NCI-H226 (cell line): ENCODE data around the gene PTPRG.
A peak's percentile ranks its signal among the peaks of the same experiment; 100 is the strongest.

Experiments used
- DNase-seq: peaks from one replicate; pipeline ENCODE4 v3.0.0-alpha.2; 2015

The PTPRG gene

GRCh38 chr3:61563313-61564271 lies 2.2 kb downstream of the PTPRG start:
- DNase-seq: no peak

- no peak for DNase-seq
Measured at GRCh38 chr3:61564395-61565059, 3.2 kb downstream of the PTPRG start.

- peak; percentile 26 for DNase-seq
Measured at GRCh38 chr3:61565569-61565968, 4.2 kb downstream of the PTPRG start.

- DNase-seq: no peak
Measured at GRCh38 chr3:61568127-61568526, 6.8 kb downstream of the PTPRG start.

GRCh38 chr3:61569856-61570580 lies 8.6 kb downstream of the PTPRG start:
- DNase-seq: no peak

GRCh38 chr3:61570813-61571212 lies 9.4 kb downstream of the PTPRG start:
- peak; percentile 66 for DNase-seq

- DNase-seq: peak; percentile 61
Measured at GRCh38 chr3:61571516-61572336, 10.4 kb downstream of the PTPRG start.

- DNase-seq: no peak
Measured at GRCh38 chr3:61572879-61573278, 11.5 kb downstream of the PTPRG start.

GRCh38 chr3:61573441-61573840 lies 12.1 kb downstream of the PTPRG start:
- DNase-seq: no peak

- peak; percentile 34 for DNase-seq
Measured at GRCh38 chr3:61574854-61575253, 13.5 kb downstream of the PTPRG start.

- no peak for DNase-seq
Measured at GRCh38 chr3:61575893-61576292, 14.5 kb downstream of the PTPRG start.

- DNase-seq: no peak
Measured at GRCh38 chr3:61577760-61578159, 16.4 kb downstream of the PTPRG start.

GRCh38 chr3:61578667-61579367 lies 17.4 kb downstream of the PTPRG start:
- DNase-seq: no peak

GRCh38 chr3:61579685-61580084 lies 18.3 kb downstream of the PTPRG start:
- DNase-seq: no peak

GRCh38 chr3:61580982-61581643 lies 19.7 kb downstream of the PTPRG start:
- DNase-seq: no peak

GRCh38 chr3:61582287-61582686 lies 20.9 kb downstream of the PTPRG start:
- DNase-seq: no peak

- no peak for DNase-seq
Measured at GRCh38 chr3:61582846-61583245, 21.5 kb downstream of the PTPRG start.

- no peak for DNase-seq
Measured at GRCh38 chr3:61583890-61584875, 22.8 kb downstream of the PTPRG start.

- peak; percentile 26 for DNase-seq
Measured at GRCh38 chr3:61589856-61590255, 28.5 kb downstream of the PTPRG start.

GRCh38 chr3:61591300-61591699 lies 29.9 kb downstream of the PTPRG start:
- no peak for DNase-seq
